HT1080 (cell line): ENCODE measurements around the gene PAGE3. TPM values are rescaled to one million over a fixed set of nuclear protein-coding genes. Genes with fewer than 3 reads are reported as not detected.

Experiments
- DNase-seq: peaks from one replicate; pipeline ENCODE4 v3.0.0-alpha.2; 2015; ENCODE audit warnings: low read depth
- polyA plus RNA-seq, 2 experiments: library from polyadenylated mRNA; depleted of rRNA; stranded (reverse); fragments of >200 nt; gene quantifications; 2 replicates each; pipeline ENCODE4 v1.2.3, GENCODE V29; 2015
- total RNA-seq: library from RNA; depleted of rRNA; stranded (reverse); fragments of >200 nt; shearing (Covaris generic); gene quantifications from 2 replicates; pipeline ENCODE4 v1.2.3, GENCODE V29; 2014; rRNA removed

Gene PAGE3
- not detected in 2 replicates for total RNA-seq
- polyA plus RNA-seq (2015; cell fraction: cytosol; rRNA removed): not detected in 2 replicates
- polyA plus RNA-seq (2015; cell fraction: nucleus; rRNA removed): not detected in 2 replicates

- no peak for DNase-seq
Measured at GRCh38 chrX:55264816-55265215, at the start of gene PAGE3. Gene PAGE3, minus strand, starts transcription at chrX:55264916. Its CDS starts 1,013 bp downstream, at chrX:55263903.

GRCh38 chrX:55312655-55313054 is 47.9 kb upstream of the PAGE3 start:
- no peak for DNase-seq

DNA sequence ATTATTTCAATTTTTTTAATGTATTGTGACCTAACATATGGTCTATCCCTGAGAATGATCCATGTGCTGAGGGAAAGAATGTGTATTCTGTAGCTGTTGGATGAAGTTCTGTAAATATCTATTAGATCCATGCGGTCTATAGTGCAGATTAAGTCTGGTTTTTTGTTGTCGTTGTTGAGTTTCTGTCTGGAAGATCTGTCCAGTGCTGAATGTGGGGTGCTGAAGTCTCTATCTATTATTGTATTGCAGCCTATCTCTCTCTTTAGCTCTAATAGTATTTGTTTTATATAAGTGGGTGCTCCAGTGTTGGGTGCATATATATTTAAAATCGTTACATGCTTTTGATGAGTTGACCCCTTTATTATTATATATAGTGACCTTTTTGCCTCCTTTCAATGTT is 26.2 kb upstream of the PAGE3 start:
- no peak for DNase-seq

DNA sequence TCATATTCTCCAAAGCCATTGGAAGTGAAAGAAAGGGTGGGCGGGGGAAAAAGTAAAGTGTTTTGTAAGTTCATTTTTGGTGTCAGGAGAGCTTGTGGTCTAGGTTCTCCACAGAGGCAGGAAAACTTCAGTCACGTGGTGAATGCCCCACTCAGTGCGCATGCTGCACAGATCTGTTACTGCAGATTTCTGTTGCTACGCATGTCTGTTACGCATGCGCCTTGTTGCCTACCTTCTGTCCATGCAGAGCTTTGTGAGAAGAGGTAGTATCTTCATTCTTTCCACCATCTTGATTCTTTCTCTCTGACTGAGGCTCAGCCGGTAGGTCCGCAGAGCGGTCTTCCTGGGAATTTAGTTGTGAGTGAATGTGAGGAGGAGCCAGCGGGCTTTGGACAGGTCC is 15.1 kb upstream of the PAGE3 start:
- DNase-seq: no peak

DNA sequence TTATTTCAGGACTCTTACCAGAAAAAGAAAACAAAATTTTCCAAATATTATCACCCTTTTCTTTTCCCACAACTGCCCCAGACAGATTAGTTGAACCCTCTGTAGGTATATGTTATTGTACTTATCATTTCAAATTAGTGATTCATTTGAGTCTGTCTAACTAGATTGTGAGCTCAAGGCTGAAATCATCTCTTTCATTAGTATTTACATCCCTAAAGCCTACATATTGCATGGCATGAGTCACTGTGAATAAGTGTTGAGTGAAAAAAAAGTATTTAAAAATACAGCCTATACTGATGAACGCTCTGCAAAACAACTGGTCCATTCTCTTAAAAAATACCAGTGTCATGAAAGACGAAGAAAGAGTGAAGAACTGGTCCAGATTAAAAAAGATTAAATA is 3.9 kb downstream of the PAGE3 start:
- no peak for DNase-seq

DNA sequence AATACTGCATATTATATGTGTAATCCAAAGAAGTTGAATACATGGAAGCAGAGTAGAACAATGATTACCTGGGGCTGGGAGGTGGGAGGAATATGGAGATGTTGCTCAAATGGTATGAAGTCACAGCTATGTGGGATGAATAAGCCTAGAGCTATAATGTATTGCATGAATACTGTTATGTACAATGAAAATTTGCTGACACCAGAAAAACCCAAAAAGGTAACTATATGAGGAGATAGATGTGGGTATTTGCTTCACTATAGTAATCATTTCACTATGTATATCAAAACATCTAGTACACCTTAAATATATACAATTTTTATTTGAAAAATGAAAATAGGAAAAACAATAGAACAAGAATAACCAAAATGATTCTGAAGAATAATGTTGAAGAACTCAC is 11.2 kb downstream of the PAGE3 start:
- DNase-seq: no peak

DNA sequence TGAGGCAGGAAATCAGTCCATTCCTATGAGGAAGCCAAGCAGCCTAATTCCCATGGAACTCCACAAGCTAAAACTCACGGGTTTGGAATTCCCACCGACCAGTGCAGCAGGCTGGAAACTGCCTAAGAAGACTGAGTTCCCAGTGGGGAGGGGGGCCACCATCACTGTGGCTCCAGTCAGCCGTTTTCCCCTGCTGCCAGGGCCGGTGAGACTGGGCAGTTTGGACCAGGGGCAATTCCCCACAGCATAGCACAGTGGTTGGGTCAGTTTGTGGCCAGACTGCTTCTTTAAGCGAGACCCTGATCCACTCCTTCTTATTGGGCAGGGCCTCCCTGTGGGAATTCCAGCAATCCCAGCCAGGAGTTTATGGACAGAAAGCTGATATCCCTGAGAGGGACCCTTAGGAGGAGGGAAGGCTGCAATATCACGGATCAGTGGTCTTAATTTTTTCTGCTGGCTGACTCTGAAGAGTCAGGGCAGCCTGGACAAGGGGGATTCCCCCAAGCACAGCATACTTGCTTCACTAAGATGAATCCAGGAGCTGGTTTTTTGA is 23.9 kb downstream of the PAGE3 start:
- no peak for DNase-seq

DNA sequence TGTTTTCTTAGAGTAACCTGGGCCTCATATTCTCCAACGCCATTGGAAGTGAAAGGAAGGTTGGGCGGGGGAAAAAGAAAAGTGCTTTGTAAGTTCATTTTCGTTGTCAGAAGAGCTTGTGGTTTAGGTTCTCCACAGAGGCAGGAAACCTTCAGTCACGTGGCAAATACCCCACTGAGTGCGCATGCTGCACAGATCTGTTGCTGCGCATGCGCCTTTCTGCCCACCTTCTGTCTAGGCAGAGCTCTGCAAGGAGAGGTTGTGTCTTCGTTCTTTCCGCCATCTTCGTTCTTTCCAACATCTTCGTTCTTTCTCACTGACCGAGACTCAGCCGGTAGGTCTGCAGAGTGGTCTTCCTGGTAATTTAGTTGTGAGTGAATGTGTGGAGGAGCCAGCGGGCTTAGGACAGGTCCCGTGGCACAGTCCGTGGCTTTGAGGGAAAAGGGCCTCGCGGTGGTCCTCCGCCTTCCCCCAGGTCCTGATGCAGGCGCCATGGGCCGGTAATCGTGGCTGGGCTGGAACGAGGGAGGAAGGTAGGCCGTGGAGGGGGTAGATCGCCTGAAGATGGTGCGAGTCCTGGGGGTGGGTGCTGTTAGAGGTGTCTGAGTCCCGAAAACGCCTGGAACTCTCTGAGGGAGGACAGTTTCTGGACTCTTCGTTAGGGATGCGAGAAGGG is 44.5 kb downstream of the PAGE3 start, which contains the start of gene PAGE5:
TSS of gene PAGE5 (plus strand) at position 228 of the 676 bp plus-strand sequence. CDS start 1,037 bp downstream, outside the sequence.
- peak; percentile 86 for DNase-seq

DNA sequence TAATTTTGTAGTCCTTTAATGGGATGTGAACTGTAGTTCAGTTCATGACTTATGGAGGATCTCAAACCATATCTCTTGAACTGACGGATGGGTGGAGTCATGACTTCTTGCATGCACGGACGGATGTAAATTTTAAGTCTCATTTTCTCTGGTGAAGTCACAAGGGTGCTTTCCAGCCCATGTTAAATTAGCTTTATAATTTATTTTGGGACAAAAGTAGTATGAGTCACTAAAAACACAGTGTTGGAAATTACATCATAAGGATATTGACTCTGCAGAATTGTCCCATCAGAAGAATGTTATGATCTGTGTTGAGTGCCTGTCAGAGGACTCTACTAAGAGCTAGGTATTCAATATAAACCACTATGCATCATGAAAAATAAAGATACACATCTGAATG is 51.3 kb downstream of the PAGE3 start:
- no peak for DNase-seq

DNA sequence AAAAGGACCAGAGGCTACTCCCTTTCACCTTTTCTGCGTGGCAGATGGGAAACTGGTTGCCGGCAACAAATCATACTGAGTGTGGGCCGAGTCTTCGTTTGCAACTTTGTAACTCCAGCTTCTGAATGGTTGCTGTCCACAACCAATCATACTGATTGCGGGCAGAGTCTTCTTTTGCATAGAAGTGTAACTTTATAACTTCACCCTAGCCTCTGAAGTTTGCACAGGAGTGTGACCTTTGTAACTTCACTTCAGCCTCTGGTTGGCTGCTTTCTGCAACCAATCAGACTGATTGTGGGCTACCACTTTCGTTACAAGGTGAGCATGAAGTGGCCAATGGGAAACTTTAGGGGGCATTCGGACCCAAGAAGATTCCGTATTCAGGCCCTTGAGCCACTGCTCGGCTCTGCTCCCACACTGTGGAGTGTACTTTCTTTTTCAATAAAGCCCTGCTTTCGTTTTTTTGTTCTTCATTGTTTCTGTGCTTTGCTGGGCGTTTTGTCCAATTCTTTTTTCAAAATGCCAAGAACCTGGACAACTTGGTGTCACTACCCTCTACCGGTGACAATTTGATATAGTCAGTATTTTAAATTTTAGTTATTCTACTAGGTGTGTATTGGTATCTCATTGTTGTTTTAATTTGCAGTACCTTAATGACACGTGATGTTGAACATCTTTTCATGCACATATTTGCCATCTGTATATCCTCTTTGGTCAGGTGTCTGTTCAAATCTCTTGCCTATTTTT is 53.6 kb downstream of the PAGE3 start:
- DNase-seq: no peak

Other genes with a start within 250 kb of the PAGE3 start
- gene ALAS2, start 233.9 kb downstream of the PAGE3 start, total RNA-seq: not detected in 2 replicates
- 0.37 TPM in 1 of 2 replicates, not detected in the other for gene PAGE2B, start 189.9 kb downstream of the PAGE3 start, total RNA-seq
- not detected in 2 replicates for gene PAGE2, start 175.9 kb downstream of the PAGE3 start, total RNA-seq
- gene PAGE5, start 44.6 kb downstream of the PAGE3 start, total RNA-seq: 254 and 341 TPM in 2 replicates
- 7.9 and 10.5 TPM in 2 replicates for gene MAGEH1, start 187.2 kb upstream of the PAGE3 start, total RNA-seq
- 0.57 and 0.58 TPM in 2 replicates for gene USP51, start 224.9 kb upstream of the PAGE3 start, total RNA-seq